C4-2B (cell line): ENCODE data around the gene P2RX1.

Experiments used
- H3K27ac ChIP-seq: fragments of 450-650 bp; 2 replicates; pipeline ENCODE4 v1.5.1; 2017
- CTCF ChIP-seq: fragments of 450-650 bp; conservative IDR thresholded peaks from 2 replicates; pipeline ENCODE4 v1.5.1; 2017; ENCODE audit warnings: mild to moderate bottlenecking
- ZFX ChIP-seq: fragments of 450-650 bp; IDR thresholded peaks from 2 replicates; pipeline ENCODE4 v1.6.1; 2017

P2RX1 gene

DNA sequence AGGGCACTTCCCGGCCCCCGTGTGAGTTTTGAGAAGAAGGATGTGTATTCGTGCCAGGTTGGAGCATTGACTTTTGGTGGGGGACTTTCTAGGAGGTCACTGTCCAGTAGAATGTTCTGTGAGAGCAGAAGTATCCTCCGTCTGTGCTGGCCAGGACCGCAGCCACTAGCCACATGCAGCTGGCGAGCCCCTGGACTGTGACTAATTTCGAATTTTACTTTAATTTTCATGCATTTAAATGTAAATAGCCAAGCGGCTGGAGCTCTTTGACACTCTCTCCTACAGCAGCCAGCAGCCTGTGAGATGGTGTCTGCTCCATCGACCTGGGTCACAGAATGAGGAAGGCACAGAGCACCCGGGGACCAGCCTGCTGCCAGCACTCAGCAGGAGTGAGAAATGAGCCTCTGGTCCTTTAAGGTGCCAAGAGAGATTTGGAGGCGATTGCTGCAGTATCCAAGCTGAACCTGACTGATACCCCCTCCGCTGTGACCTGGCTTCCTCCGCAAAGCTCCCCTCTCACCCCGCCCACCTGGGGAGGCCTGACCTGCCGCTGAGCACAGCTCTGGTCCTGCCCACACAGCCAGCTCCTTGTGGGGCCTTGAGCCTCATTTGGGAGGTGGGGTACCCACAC is 40.2 kb upstream of the P2RX1 start:
- H3K27ac ChIP-seq, result no peak overlapping the region
- TF ChIP-seq ZFX (no peak), CTCF (no peak)

DNA sequence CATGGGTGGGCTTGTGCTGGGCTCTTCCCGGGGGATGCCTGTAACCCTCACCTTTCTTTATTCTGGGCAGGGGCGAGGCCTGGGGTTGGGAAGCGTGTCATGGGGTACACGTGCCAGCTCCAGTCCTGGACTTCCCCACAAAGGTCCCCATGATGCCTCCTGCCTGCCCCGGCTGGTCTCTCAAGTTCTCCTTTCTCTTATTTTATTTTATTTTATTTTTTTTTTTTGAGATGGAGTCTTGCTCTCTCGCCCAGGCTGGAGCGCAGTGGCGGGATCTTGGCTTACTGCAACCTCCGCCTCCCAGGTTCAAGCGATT is 39.4 kb upstream of the P2RX1 start:
- TF ChIP-seq CTCF (no peak), ZFX (no peak)
- no peak overlapping the region for H3K27ac ChIP-seq

DNA sequence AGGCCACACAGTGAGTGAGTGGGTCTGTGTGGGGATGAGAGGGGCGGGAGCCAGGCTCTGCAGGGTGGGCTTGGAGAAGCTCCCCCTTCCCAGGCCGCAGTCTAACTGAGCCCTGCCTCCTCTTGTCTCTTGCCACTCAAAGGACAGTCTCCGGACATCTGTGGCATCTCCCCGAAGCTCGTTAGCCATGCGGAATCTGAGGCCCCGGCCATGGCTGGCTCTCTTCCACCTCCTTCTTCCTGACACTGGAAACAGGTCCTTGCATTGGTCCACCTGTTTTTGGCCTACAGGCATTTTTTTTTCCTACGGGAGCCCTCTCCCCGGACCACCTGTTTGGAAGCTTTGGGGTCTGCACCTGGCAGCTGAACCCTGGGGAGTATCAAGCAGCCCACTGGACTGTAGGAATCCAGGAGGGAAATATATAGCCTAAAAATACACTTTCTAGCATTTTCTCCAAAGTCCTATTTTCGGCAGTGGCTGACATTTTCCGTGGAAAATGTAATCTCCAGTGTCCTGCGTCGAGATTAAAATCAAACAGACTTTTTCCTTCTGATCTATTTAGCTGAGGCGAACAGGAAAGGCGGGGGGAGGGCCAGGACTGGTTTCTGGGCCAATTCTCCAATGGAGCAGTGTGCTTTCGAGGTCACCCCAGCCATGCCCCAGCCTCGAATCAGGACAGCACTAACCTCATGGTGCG is 38.9 kb upstream of the P2RX1 start:
- no peak overlapping the region for H3K27ac ChIP-seq
- TF ChIP-seq CTCF (no peak), ZFX (no peak)

- no peak for TF ChIP-seq ZFX
- no peak for TF ChIP-seq CTCF
- H3K27ac ChIP-seq, result no peak overlapping the region
Observed at GRCh38 chr17:3954086-3954485, 37.8 kb upstream of the P2RX1 start.

- TF ChIP-seq ZFX (no peak), CTCF (no peak)
- H3K27ac ChIP-seq, result no peak overlapping the region
Observed at GRCh38 chr17:3953542-3953941, 37.3 kb upstream of the P2RX1 start.

GRCh38 chr17:3952186-3952585 is 35.9 kb upstream of the P2RX1 start:
- TF ChIP-seq ZFX, result no peak
- no peak for TF ChIP-seq CTCF
- H3K27ac ChIP-seq, result no peak overlapping the region

GRCh38 chr17:3951420-3951819 is 35.2 kb upstream of the P2RX1 start:
- no peak for TF ChIP-seq CTCF
- TF ChIP-seq ZFX, result no peak
- H3K27ac ChIP-seq, result no peak overlapping the region
